ENCODE results near the gene CLEC6A. TPM values are rescaled to one million over a fixed set of nuclear protein-coding genes. Genes with fewer than 3 reads are reported as not detected.
"Not testable (repeated sequence)": the region's sequence is repeated elsewhere in the genome, so short reads cannot be mapped to it uniquely, and the experiment has no call there.

CLEC6A gene
- polyA plus RNA-seq, 5 donors: not detected

DNA sequence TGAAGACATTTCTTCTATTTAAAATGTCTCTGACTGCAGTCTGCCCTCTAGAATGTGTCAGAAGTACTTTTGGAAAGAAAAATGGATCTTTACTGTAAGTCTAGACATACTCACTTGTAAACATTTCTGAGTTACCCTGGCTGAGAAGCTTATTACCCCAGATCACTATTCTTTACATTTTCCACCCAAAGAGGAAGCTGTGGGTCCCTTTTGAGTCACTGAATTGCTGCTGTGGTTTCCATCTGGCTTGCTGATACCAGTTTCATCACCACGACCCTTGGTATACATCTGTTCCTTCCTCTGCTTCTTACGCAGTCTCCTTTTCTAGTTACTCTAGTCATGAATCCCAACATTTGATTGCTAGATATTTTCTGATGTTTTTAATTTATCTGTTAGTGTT lies 37.3 kb downstream of the CLEC6A start:
- DNase-seq: peak in 1 of 2 donors; percentile 2

DNA sequence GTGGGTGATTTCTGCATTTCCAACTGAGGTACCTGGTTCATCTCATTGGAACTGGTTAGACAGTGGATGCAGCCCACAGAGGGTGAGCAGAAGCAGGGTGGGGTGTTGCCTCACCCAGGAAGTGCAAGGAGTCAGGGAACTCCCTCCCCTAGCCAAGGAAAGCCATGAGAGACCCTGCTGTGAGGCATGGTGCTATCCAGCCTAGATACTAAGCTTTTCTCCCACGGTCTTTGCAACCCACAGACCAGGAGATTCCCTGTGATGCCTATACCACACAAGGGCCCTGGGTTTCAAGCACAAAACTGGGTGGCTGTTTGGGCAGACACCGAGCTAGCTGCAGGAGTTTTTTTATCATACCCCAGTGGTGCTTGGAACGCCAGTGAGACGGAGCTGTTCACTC lies 39.9 kb downstream of the CLEC6A start:
- not testable (repeated sequence) for DNase-seq

DNA sequence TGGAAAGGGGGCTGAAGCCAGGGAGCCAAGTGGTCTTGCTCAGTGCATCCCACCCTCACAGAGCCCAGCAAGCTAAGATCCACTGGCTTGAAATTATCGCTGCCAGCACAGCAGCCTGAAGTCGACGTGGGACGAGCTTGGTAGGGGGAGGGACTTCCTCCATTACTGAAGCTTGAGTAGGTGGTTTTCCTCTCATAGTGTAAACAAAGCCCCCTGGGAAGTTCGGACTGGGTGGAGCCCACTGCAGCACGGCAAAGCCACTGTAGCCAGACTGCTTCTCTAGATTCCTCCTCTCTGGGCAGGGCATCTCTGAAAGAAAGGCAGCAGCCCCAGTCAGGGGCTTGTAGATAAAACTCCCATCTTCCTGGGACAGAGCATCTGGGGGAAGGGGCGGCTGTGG lies 40.3 kb downstream of the CLEC6A start:
- DNase-seq: not testable (repeated sequence)

DNA sequence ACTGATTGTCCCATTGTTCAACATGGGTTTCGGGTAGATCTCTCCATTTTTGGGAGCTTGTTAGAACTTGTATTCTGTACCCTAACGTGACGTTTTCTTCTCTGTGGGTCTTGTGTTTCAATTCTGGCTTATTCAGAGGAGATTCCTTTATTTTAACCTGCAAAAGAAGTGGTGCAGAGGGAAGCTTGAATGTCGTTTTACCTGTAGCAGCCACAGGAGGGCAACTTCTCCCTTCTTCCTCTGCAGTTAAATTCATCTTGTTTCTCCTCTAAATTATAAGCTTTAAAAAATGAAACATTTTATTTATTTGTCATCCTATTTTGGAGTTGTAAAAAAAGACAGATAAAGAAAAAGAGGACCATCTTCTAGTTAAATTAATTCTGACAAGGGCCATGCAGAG lies 43.9 kb downstream of the CLEC6A start:
- no peak for DNase-seq

DNA sequence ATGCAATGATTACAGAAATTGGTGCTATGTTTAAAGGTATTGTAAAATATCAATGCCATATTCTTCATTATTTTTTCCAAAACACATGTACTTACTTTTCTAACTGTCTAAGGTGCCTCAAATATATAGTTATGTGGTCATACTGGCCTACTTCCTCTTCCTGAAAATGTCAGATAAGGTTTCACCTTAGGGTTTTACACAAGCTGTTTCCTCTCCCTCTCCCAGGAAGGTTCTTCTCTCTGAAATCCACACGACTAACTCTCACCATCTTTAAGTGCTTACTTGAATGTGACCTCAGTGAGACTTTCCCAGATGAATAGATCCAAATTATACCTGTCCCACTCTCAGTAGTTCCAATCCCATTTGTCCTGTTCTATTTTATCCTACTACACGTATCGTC lies 46.0 kb downstream of the CLEC6A start:
- no peak for DNase-seq

DNA sequence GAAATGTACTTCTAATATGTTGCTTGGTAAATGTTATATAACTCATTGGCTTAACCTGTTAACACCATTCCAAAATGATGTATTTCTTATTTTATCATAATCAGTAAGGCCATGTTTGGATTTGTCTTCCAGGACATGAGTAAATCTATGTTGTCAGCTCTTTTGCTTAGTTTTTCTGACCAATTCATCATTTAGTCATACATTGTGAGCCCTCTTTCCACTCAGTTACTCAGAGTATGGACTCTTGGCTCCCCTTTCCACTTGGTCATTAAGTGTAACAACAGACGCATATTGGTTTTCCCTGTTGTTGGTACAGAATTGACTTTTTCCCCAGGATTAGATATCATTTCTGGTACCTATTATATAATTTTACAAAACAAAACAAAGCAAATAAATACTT lies 48.6 kb downstream of the CLEC6A start:
- DNase-seq: no peak

DNA sequence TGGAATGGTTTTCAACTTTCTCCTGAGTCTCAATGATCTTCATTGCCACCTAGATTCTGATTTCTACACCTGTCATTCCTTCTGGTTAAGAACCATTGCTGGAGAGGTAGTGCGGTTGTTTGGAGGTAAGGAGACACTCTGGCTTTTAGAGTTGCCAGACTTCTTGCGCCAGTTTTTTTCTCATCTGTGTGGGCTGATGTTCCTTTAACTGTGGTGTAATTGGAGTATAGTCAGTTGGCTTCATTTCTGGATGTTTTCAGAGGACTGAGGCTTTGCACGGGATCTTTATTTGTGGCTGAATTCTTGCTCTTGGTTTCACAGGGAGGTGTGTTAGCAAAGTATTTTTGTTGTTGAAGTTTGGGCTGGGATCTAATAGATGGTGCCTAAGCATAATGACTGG lies 51.8 kb downstream of the CLEC6A start:
- DNase-seq: no peak

DNA sequence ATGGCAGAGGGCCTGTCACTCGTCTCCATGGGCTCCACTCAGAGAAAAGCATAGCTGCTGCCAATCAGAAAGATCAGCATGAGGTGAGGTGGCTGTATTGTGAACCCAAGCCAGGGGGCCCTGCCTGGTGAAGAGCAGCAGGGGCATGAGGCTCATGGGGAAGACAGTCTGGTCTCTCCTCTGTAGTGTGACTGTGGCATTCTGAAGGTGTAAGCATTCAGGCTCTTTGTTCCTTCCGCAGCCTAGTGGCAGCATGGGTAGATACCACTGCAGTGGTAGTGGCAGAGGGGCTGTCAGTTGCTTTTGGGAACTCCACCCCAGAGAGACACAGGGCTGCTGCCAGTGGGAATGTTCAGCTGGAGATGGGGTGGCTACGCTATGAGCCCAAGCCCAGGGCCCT lies 52.5 kb downstream of the CLEC6A start:
- DNase-seq: no peak

DNA sequence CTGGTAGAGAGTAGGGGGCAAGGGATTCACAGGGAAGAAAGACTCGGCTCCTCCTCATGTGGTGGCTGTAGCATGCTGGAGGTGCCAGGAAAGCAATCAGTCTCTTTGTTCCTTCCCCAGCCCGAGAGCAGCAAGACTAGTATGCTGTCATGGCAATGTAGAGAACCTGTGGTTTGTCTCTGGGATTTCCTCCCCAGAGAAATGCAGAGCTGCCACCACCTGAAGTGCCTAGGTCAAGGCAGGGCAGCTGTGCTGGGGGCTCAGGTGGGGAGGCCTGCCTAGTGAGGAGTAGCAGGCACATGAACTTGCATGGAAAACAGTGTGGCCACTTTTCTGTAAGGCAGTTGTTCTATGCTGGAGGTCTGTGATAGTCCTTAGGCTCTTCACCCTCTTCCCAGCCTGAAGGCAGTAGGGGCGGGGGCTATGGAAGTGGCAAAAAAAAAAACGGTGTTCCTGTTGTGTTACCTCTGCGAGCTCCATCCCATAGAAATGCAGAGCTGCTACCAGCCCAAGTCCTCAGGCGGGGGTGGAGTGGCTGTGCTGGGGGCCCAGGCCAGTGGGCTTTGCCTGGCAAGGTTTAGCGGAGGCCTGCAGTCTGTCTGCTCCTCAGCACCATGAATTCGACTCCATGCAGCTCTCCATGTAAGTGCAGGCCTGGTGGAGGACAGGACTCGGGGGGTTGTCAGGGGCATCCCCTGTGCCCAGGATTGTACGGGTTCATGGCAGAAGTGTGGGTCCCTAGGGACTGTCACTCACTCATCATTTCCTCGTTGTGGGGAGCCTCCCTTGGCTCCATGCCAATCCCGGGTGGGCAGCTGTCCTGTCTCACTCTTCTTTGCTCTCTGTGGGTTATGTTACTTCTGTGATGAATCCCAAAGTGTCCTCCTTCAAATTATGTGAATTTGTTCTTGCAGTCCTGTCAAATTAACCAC lies 53.4 kb downstream of the CLEC6A start:
- DNase-seq: no peak

DNA sequence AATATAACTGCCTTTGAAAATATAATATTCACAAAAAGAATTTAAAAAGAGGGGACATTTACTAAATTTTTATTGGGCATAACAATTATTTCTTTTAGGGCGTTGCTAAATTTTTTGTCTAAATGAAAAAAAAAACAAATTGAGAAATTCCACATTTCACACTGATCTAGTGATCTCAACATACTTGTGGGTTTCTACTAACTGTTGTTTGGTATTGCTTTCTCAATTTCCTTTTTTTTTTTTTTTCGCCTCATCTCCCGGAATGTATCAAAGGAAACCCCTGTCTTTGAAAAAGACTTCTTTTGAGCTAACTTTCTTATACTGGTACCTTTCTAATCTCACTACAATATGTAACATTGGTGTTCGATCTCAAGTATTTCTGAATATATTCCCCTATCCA lies 57.5 kb downstream of the CLEC6A start, which contains the start of gene CLEC4D:
CLEC4D (plus strand) TSS at position 248 of the 400 bp plus-strand sequence. CDS start 230 bp downstream, outside the sequence.
- DNase-seq: no peak

DNA sequence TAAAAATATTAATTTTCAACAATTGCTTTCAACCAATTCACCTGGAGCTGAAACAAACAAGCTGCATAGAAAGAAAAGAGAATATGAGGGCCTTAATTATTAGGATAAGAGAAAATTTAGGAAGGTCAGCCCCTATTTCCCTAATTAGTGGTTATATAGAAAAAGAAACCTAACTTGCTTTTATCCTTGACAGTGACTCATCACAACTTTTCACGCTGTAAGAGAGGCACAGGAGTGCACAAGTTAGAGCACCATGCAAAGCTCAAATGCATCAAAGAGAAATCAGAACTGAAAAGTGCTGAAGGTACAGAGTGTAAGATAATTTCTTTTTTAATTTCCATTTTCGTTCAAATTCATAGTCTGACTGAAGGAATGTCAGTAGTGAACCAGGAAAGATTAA lies 62.2 kb downstream of the CLEC6A start:
- DNase-seq: no peak

DNA sequence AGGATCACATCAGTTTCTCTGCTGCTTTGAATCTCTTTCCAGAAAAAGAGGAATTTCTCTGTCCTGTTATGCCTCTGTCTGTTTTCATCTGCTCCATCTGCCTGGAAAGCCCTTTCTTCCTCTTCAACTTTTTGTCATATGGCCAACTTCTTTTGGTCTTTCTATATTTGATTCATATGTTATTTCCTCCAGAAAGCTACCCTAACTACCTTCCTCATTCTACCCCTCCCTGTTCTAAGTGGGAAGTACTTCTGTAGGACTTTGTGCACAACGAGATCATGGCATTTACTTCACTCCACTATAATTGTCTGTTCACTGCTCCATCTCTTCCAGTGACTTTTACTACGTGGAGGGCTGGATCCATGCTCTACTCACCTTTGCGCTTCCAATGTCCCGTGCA lies 63.4 kb downstream of the CLEC6A start:
- DNase-seq: no peak

DNA sequence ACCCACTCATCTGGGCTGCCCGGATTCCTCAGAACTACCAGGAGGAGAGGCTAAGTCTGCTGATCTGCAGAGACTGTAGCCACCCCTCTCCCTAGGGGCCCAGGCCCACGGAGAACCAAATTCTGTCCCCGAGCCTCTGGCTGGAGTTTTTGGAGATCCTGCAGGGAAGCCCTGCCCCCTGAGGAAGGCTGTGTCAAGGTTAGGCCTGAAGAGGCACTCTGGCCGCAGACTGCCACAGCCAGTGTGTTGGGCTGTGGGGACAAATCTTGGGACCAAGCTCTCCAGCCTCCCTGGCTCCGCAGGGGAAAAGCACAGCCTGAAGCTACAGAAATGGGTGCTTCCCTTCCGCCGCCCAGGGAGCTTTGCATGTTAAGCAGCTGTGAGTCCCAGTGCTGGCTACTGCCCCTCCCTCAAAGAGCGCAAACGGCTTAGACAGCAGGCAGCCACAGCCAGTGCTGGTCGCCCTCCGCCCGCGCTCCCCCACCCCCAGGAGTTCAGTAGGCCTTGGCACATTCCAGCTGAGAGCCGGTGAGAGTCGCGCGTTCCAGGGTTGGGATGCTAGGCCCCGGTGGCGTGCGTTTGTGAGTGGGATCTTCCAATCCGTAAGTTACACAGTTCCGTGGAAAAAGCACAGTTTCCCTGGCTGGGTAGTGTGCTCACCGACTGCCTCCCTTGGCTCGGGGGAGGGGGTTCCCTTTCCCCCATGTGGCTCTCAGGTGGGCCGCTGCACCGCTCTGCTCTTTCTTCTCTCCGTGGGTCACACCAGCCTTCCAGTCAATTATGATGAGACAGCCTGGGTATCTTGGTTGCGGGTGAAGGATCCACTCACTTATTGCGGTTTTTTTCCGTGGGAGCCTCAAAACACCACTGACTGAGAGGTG lies 71.7 kb downstream of the CLEC6A start:
- DNase-seq: no peak

Other genes with a start within 250 kb of the CLEC6A start
- gene FAM90A1, start 228.3 kb upstream of the CLEC6A start, polyA plus RNA-seq (ENCODE audit: insufficient read depth in 1 of 5, insufficient read length in 5 of 5, low replicate concordance in 1 of 5): 1 to 10 TPM; 1.5 to 3.8 (median 2.4) TPM
- gene CLEC4D, start 57.5 kb downstream of the CLEC6A start, polyA plus RNA-seq (ENCODE audit: insufficient read depth in 1 of 5, insufficient read length in 5 of 5, low replicate concordance in 1 of 5): under 1 TPM in 4 of 5 donors, not detected in 1; 0.07 to 0.39 (median 0.25) TPM
- gene CLEC4E, start 84.9 kb downstream of the CLEC6A start, polyA plus RNA-seq (ENCODE audit: insufficient read depth in 1 of 5, insufficient read length in 5 of 5, low replicate concordance in 1 of 5): under 1 TPM; 0.17 to 0.84 (median 0.42) TPM
- gene AICDA, start 156.9 kb downstream of the CLEC6A start, polyA plus RNA-seq (ENCODE audit: insufficient read depth in 1 of 5, insufficient read length in 5 of 5, low replicate concordance in 1 of 5): under 1 TPM in 2 of 5 donors, not detected in 3; 0.09 to 0.15 TPM
- 1 to 10 TPM in 2 of 5 donors, under 1 TPM in 3; 0.43 to 4.9 (median 0.84) TPM for gene MFAP5, start 206.9 kb downstream of the CLEC6A start, polyA plus RNA-seq (ENCODE audit: insufficient read depth in 1 of 5, insufficient read length in 5 of 5, low replicate concordance in 1 of 5)
- gene RIMKLB, start 242.0 kb downstream of the CLEC6A start, polyA plus RNA-seq (ENCODE audit: insufficient read depth in 1 of 5, insufficient read length in 5 of 5, low replicate concordance in 1 of 5): 100 to 1,000 TPM in 4 of 5 donors, 10 to 100 TPM in 1; 89.6 to 167 (median 132) TPM

All from right lung (tissue), 5 donors.